Measurements from ENCODE around the gene PLS3.

DNA sequence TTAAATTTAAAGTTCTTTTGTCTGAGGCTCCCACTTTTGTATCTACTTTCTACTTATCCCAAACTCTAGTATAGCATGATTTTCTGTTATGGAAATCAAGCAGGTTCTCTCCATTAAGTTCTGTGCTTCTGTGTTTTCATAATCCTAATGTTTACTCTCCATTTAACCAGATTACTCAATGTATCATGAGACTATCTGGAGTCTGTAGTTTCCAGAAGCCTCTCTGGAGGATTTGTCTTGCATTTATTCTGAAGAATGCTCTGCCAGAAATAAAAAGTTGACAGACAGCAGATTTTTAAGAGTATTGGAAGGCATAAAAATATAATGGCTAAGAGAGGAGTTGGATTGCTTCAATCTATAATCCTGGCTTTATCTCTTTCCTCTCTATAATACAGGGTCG is 39.2 kb upstream of the PLS3 start:
- no peak for TF ChIP-seq POLR2A (IDR thresholded peaks at IDR 0.05; ENCODE audit: low read length)
- TF ChIP-seq GATA1 (IDR thresholded peaks at IDR 0.05; ENCODE audit: low read depth, low read length), result no peak

Measured in erythroblast (primary cell).